ENCODE measurements around the gene FAM210A. TPM values are rescaled to one million over a fixed set of nuclear protein-coding genes. Genes with fewer than 3 reads are reported as not detected.
"Not testable (repeated sequence)": the region's sequence is repeated elsewhere in the genome, so short reads cannot be mapped to it uniquely, and the experiment has no call there.

FAM210A gene
- total and polyA plus RNA-seq, 4 donors, result 16.9 to 32.6 (median 20.1) TPM

- 83% methylated on average over 7 of the region's 8 CpGs for WGBS (ENCODE audit: insufficient coverage)
- H3K27ac ChIP-seq (ENCODE audit: low read depth, low read length), result no peak overlapping the region
- no peaks in the 10 kb centered on the region for H3K27me3 ChIP-seq (ENCODE audit: control insufficient read depth, insufficient read depth, low read length)
- no peak for DNase-seq (ENCODE audit: low read depth in 4 of 6, low spot score in 6 of 6)
- no peaks in the 10 kb centered on the region for H3K36me3 ChIP-seq (ENCODE audit: control insufficient read depth, insufficient read depth, low read length)
- H3K4me1 ChIP-seq (ENCODE audit: control insufficient read depth, insufficient read depth, low read length), result no peaks in the 10 kb centered on the region
- no peaks in the 10 kb centered on the region for H3K9me3 ChIP-seq (ENCODE audit: control insufficient read depth, insufficient read depth, low read length)
- no peak overlapping the region for H3K4me3 ChIP-seq (ENCODE audit: low read depth, low read length)
These were observed 13.8 kb downstream of the FAM210A start for GRCh38 chr18:13712400-13713131.

GRCh38 chr18:13710414-13710831 lies 15.9 kb downstream of the FAM210A start:
- no peak for DNase-seq (ENCODE audit: low read depth in 4 of 6, low spot score in 6 of 6)
- no peaks in the 10 kb centered on the region for H3K9me3 ChIP-seq (ENCODE audit: control insufficient read depth, insufficient read depth, low read length)
- H3K27me3 ChIP-seq (ENCODE audit: control insufficient read depth, insufficient read depth, low read length), result no peaks in the 10 kb centered on the region
- 76% methylated on average over 5 of the region's 6 CpGs for WGBS (ENCODE audit: insufficient coverage)
- no peaks in the 10 kb centered on the region for H3K36me3 ChIP-seq (ENCODE audit: control insufficient read depth, insufficient read depth, low read length)
- no peaks in the 10 kb centered on the region for H3K4me1 ChIP-seq (ENCODE audit: control insufficient read depth, insufficient read depth, low read length)
- no peak overlapping the region for H3K27ac ChIP-seq (ENCODE audit: low read depth, low read length)
- H3K4me3 ChIP-seq (ENCODE audit: low read depth, low read length), result no peak overlapping the region

- H3K27ac ChIP-seq (ENCODE audit: low read depth, low read length), result no peak overlapping the region
- DNase-seq (ENCODE audit: low read depth in 4 of 6, low spot score in 6 of 6), result peak in 1 of 6 donors; percentile 2
- no peak overlapping the region for H3K4me3 ChIP-seq (ENCODE audit: low read depth, low read length)
- no peaks in the 10 kb centered on the region for H3K36me3 ChIP-seq (ENCODE audit: control insufficient read depth, insufficient read depth, low read length)
- no peaks in the 10 kb centered on the region for H3K4me1 ChIP-seq (ENCODE audit: control insufficient read depth, insufficient read depth, low read length)
- peaks cover 10% of the 10 kb centered on the region for H3K9me3 ChIP-seq (ENCODE audit: control insufficient read depth, insufficient read depth, low read length)
- WGBS (ENCODE audit: insufficient coverage), result no CpG with 5 or more reads among the region's 1 CpG
- H3K27me3 ChIP-seq (ENCODE audit: control insufficient read depth, insufficient read depth, low read length), result no peaks in the 10 kb centered on the region
These were observed 22.5 kb downstream of the FAM210A start for GRCh38 chr18:13703899-13704298.

GRCh38 chr18:13700153-13700552 lies 26.2 kb downstream of the FAM210A start:
- Histone ChIP-seq H3K4me3 (ENCODE audit: low read depth, low read length) (no peak overlapping the region), H3K4me1 (ENCODE audit: control insufficient read depth, insufficient read depth, low read length) (no peaks in the 10 kb centered on the region), H3K9me3 (ENCODE audit: control insufficient read depth, insufficient read depth, low read length) (peaks cover 18% of the 10 kb centered on the region), H3K36me3 (ENCODE audit: control insufficient read depth, insufficient read depth, low read length) (no peaks in the 10 kb centered on the region), H3K27ac (ENCODE audit: low read depth, low read length) (no peak overlapping the region), H3K27me3 (ENCODE audit: control insufficient read depth, insufficient read depth, low read length) (no peaks in the 10 kb centered on the region)
- DNase-seq (ENCODE audit: low read depth in 4 of 6, low spot score in 6 of 6), result no peak
- 100% methylated on average over 1 of the region's 1 CpG for WGBS (ENCODE audit: insufficient coverage)

GRCh38 chr18:13696961-13697360 lies 29.4 kb downstream of the FAM210A start:
- H3K36me3 ChIP-seq (ENCODE audit: control insufficient read depth, insufficient read depth, low read length), result no peaks in the 10 kb centered on the region
- 100% methylated on average over 1 of the region's 3 CpGs for WGBS (ENCODE audit: insufficient coverage)
- H3K4me1 ChIP-seq (ENCODE audit: control insufficient read depth, insufficient read depth, low read length), result no peaks in the 10 kb centered on the region
- H3K27me3 ChIP-seq (ENCODE audit: control insufficient read depth, insufficient read depth, low read length), result no peaks in the 10 kb centered on the region
- DNase-seq (ENCODE audit: low read depth in 4 of 6, low spot score in 6 of 6), result no peak
- H3K27ac ChIP-seq (ENCODE audit: low read depth, low read length), result no peak overlapping the region
- H3K9me3 ChIP-seq (ENCODE audit: control insufficient read depth, insufficient read depth, low read length), result peaks cover 18% of the 10 kb centered on the region
- no peak overlapping the region for H3K4me3 ChIP-seq (ENCODE audit: low read depth, low read length)

GRCh38 chr18:13695337-13695736 lies 31.0 kb downstream of the FAM210A start:
- peaks cover 12% of the 10 kb centered on the region for H3K9me3 ChIP-seq (ENCODE audit: control insufficient read depth, insufficient read depth, low read length)
- not testable (repeated sequence) for H3K4me3 ChIP-seq (ENCODE audit: low read depth, low read length); H3K36me3 ChIP-seq (ENCODE audit: control insufficient read depth, insufficient read depth, low read length); H3K27ac ChIP-seq (ENCODE audit: low read depth, low read length); H3K27me3 ChIP-seq (ENCODE audit: control insufficient read depth, insufficient read depth, low read length); H3K4me1 ChIP-seq (ENCODE audit: control insufficient read depth, insufficient read depth, low read length); DNase-seq (ENCODE audit: low read depth in 4 of 6, low spot score in 6 of 6)
- no CpG with 5 or more reads among the region's 5 CpGs for WGBS (ENCODE audit: insufficient coverage)

- H3K36me3 ChIP-seq (ENCODE audit: control insufficient read depth, insufficient read depth, low read length); H3K4me3 ChIP-seq (ENCODE audit: low read depth, low read length); DNase-seq (ENCODE audit: low read depth in 4 of 6, low spot score in 6 of 6); H3K4me1 ChIP-seq (ENCODE audit: control insufficient read depth, insufficient read depth, low read length); H3K9me3 ChIP-seq (ENCODE audit: control insufficient read depth, insufficient read depth, low read length); H3K27me3 ChIP-seq (ENCODE audit: control insufficient read depth, insufficient read depth, low read length); H3K27ac ChIP-seq (ENCODE audit: low read depth, low read length): not testable (repeated sequence)
- WGBS (ENCODE audit: insufficient coverage), result 96% methylated on average over 9 of the region's 9 CpGs
These were observed 36.3 kb downstream of the FAM210A start for GRCh38 chr18:13690060-13690459.

GRCh38 chr18:13688191-13689136 lies 37.9 kb downstream of the FAM210A start:
- Histone ChIP-seq H3K27ac (ENCODE audit: low read depth, low read length) (no peak overlapping the region), H3K36me3 (ENCODE audit: control insufficient read depth, insufficient read depth, low read length) (no peaks in the 10 kb centered on the region), H3K9me3 (ENCODE audit: control insufficient read depth, insufficient read depth, low read length) (no peaks in the 10 kb centered on the region), H3K4me1 (ENCODE audit: control insufficient read depth, insufficient read depth, low read length) (no peaks in the 10 kb centered on the region), H3K4me3 (ENCODE audit: low read depth, low read length) (no peak overlapping the region), H3K27me3 (ENCODE audit: control insufficient read depth, insufficient read depth, low read length) (no peaks in the 10 kb centered on the region)
- 87% methylated on average over 20 of the region's 21 CpGs for WGBS (ENCODE audit: insufficient coverage)
- DNase-seq (ENCODE audit: low read depth in 4 of 6, low spot score in 6 of 6), result no peak

- no peaks in the 10 kb centered on the region for H3K9me3 ChIP-seq (ENCODE audit: control insufficient read depth, insufficient read depth, low read length)
- H3K27me3 ChIP-seq (ENCODE audit: control insufficient read depth, insufficient read depth, low read length), result no peaks in the 10 kb centered on the region
- no peak overlapping the region for H3K27ac ChIP-seq (ENCODE audit: low read depth, low read length)
- H3K36me3 ChIP-seq (ENCODE audit: control insufficient read depth, insufficient read depth, low read length), result no peaks in the 10 kb centered on the region
- WGBS (ENCODE audit: insufficient coverage), result no CpG with 5 or more reads among the region's 4 CpGs
- no peak overlapping the region for H3K4me3 ChIP-seq (ENCODE audit: low read depth, low read length)
- no peaks in the 10 kb centered on the region for H3K4me1 ChIP-seq (ENCODE audit: control insufficient read depth, insufficient read depth, low read length)
- no peak for DNase-seq (ENCODE audit: low read depth in 4 of 6, low spot score in 6 of 6)
These were observed 41.8 kb downstream of the FAM210A start for GRCh38 chr18:13684546-13684945.

Data from spinal cord (tissue), 10 donors.